ENCODE results near the gene DTNBP1.

Gene DTNBP1

GRCh38 chr6:15531973-15532372 lies 130.9 kb downstream of the DTNBP1 start:
- no peak for DNase-seq (ENCODE audit: low spot score)

- DNase-seq (ENCODE audit: low spot score), result no peak
Observed at GRCh38 chr6:15530411-15530810, 132.4 kb downstream of the DTNBP1 start.

GRCh38 chr6:15528870-15529269 lies 134.0 kb downstream of the DTNBP1 start:
- DNase-seq (ENCODE audit: low spot score), result no peak

- no peak for DNase-seq (ENCODE audit: low spot score)
Observed at GRCh38 chr6:15527838-15528617, 134.8 kb downstream of the DTNBP1 start.

- DNase-seq (ENCODE audit: low spot score), result no peak
Observed at GRCh38 chr6:15526212-15526701, 136.6 kb downstream of the DTNBP1 start.

GRCh38 chr6:15524861-15525401 lies 137.9 kb downstream of the DTNBP1 start:
- no peak for DNase-seq (ENCODE audit: low spot score)

GRCh38 chr6:15523679-15524630 lies 138.9 kb downstream of the DTNBP1 start:
- no peak for DNase-seq (ENCODE audit: low spot score)

- DNase-seq (ENCODE audit: low spot score), result no peak
Observed at GRCh38 chr6:15522856-15523529, 139.8 kb downstream of the DTNBP1 start.

- DNase-seq (ENCODE audit: low spot score), result no peak
Observed at GRCh38 chr6:15522427-15522826, 140.4 kb downstream of the DTNBP1 start.

- DNase-seq (ENCODE audit: low spot score), result no peak
Observed at GRCh38 chr6:15522026-15522425, 140.8 kb downstream of the DTNBP1 start.

- no peak for DNase-seq (ENCODE audit: low spot score)
Observed at GRCh38 chr6:15521582-15521981, 141.2 kb downstream of the DTNBP1 start.

- DNase-seq (ENCODE audit: low spot score), result no peak
Observed at GRCh38 chr6:15520626-15521203, 142.1 kb downstream of the DTNBP1 start.

GRCh38 chr6:15519681-15520080 lies 143.1 kb downstream of the DTNBP1 start:
- DNase-seq (ENCODE audit: low spot score), result no peak

- no peak for DNase-seq (ENCODE audit: low spot score)
Observed at GRCh38 chr6:15518878-15519277, 143.9 kb downstream of the DTNBP1 start.

GRCh38 chr6:15518057-15518456 lies 144.8 kb downstream of the DTNBP1 start:
- DNase-seq (ENCODE audit: low spot score), result no peak

- no peak for DNase-seq (ENCODE audit: low spot score)
Observed at GRCh38 chr6:15517600-15517999, 145.2 kb downstream of the DTNBP1 start.

- no peak for DNase-seq (ENCODE audit: low spot score)
Observed at GRCh38 chr6:15516923-15517560, 145.8 kb downstream of the DTNBP1 start.

- DNase-seq (ENCODE audit: low spot score), result no peak
Observed at GRCh38 chr6:15516378-15516777, 146.4 kb downstream of the DTNBP1 start.

- DNase-seq (ENCODE audit: low spot score), result no peak
Observed at GRCh38 chr6:15515660-15516375, 147.0 kb downstream of the DTNBP1 start.

- no peak for DNase-seq (ENCODE audit: low spot score)
Observed at GRCh38 chr6:15515226-15515625, 147.6 kb downstream of the DTNBP1 start.

Measured in CD4-positive, alpha-beta T cell treated with Interleukin-15 for 4 hours (primary cell).